ENCODE data around the gene ANKRD53.

Gene ANKRD53

GRCh38 chr2:70966681-70967080 is 11.7 kb upstream of the ANKRD53 start:
- Histone ChIP-seq H3K36me3 (replicated peaks; ENCODE audit: low read depth, low read length) (no peaks in the 10 kb centered on the region), H3K9ac (ENCODE audit: low read length) (no peak overlapping the region), H3K4me2 (ENCODE audit: low read length) (no peak overlapping the region), H3K9me3 (ENCODE audit: insufficient read depth, low read length) (no peaks in the 10 kb centered on the region), H3K4me1 (ENCODE audit: low read length) (no peaks in the 10 kb centered on the region), H3K4me3 (ENCODE audit: low read length) (no peak overlapping the region), H2AFZ (ENCODE audit: low read depth, low read length) (no peak overlapping the region), H3K27me3 (ENCODE audit: low read depth, low read length) (peaks cover 31% of the 10 kb centered on the region), H3K79me2 (ENCODE audit: low read length) (no peaks in the 10 kb centered on the region), H3K27ac (ENCODE audit: low read length) (no peak overlapping the region), H4K20me1 (ENCODE audit: insufficient read depth, low read length) (no peaks in the 10 kb centered on the region)
- TF ChIP-seq CTCF (IDR thresholded peaks at IDR 0.05; ENCODE audit: low read depth, low read length) = no peak
- TF ChIP-seq EZH2phosphoT487 (IDR thresholded peaks at IDR 0.05; ENCODE audit: low read depth) = no peak

GRCh38 chr2:70967189-70967588 is 11.2 kb upstream of the ANKRD53 start:
- Histone ChIP-seq H3K4me1 (ENCODE audit: low read length) (no peaks in the 10 kb centered on the region), H3K9me3 (ENCODE audit: insufficient read depth, low read length) (no peaks in the 10 kb centered on the region), H3K79me2 (ENCODE audit: low read length) (no peaks in the 10 kb centered on the region), H3K4me2 (ENCODE audit: low read length) (no peak overlapping the region), H3K4me3 (ENCODE audit: low read length) (no peak overlapping the region), H3K27ac (ENCODE audit: low read length) (no peak overlapping the region), H3K9ac (ENCODE audit: low read length) (no peak overlapping the region), H3K27me3 (ENCODE audit: low read depth, low read length) (peaks cover 34% of the 10 kb centered on the region), H4K20me1 (ENCODE audit: insufficient read depth, low read length) (no peaks in the 10 kb centered on the region), H3K36me3 (replicated peaks; ENCODE audit: low read depth, low read length) (no peaks in the 10 kb centered on the region), H2AFZ (ENCODE audit: low read depth, low read length) (no peak overlapping the region)
- TF ChIP-seq CTCF (IDR thresholded peaks at IDR 0.05; ENCODE audit: low read depth, low read length) (no peak), EZH2phosphoT487 (IDR thresholded peaks at IDR 0.05; ENCODE audit: low read depth) (no peak)

- peaks cover 13% of the 10 kb centered on the region for H3K4me1 ChIP-seq (ENCODE audit: low read length)
- H2AFZ ChIP-seq (ENCODE audit: low read depth, low read length) = no peak overlapping the region
- H3K27ac ChIP-seq (ENCODE audit: low read length) = no peak overlapping the region
- no peak for TF ChIP-seq CTCF (IDR thresholded peaks at IDR 0.05; ENCODE audit: low read depth, low read length)
- TF ChIP-seq EZH2phosphoT487 (IDR thresholded peaks at IDR 0.05; ENCODE audit: low read depth) = no peak
- H3K79me2 ChIP-seq (ENCODE audit: low read length) = no peaks in the 10 kb centered on the region
- no peak overlapping the region for H3K4me2 ChIP-seq (ENCODE audit: low read length)
- no peak overlapping the region for H3K9ac ChIP-seq (ENCODE audit: low read length)
- H3K4me3 ChIP-seq (ENCODE audit: low read length) = no peak overlapping the region
- H4K20me1 ChIP-seq (ENCODE audit: insufficient read depth, low read length) = no peaks in the 10 kb centered on the region
- H3K9me3 ChIP-seq (ENCODE audit: insufficient read depth, low read length) = no peaks in the 10 kb centered on the region
- H3K27me3 ChIP-seq (ENCODE audit: low read depth, low read length) = peaks cover 29% of the 10 kb centered on the region
- H3K36me3 ChIP-seq (replicated peaks; ENCODE audit: low read depth, low read length) = no peaks in the 10 kb centered on the region
Observed at GRCh38 chr2:70974592-70974991, 3.8 kb upstream of the ANKRD53 start.

GRCh38 chr2:70975237-70975636 is 3.2 kb upstream of the ANKRD53 start:
- H3K27me3 ChIP-seq (ENCODE audit: low read depth, low read length) = peaks cover 23% of the 10 kb centered on the region
- H2AFZ ChIP-seq (ENCODE audit: low read depth, low read length) = no peak overlapping the region
- no peak overlapping the region for H3K4me3 ChIP-seq (ENCODE audit: low read length)
- H3K27ac ChIP-seq (ENCODE audit: low read length) = no peak overlapping the region
- H3K4me2 ChIP-seq (ENCODE audit: low read length) = no peak overlapping the region
- H4K20me1 ChIP-seq (ENCODE audit: insufficient read depth, low read length) = no peaks in the 10 kb centered on the region
- no peak overlapping the region for H3K9ac ChIP-seq (ENCODE audit: low read length)
- TF ChIP-seq EZH2phosphoT487 (IDR thresholded peaks at IDR 0.05; ENCODE audit: low read depth) (no peak), CTCF (IDR thresholded peaks at IDR 0.05; ENCODE audit: low read depth, low read length) (no peak)
- H3K4me1 ChIP-seq (ENCODE audit: low read length) = peaks cover 13% of the 10 kb centered on the region
- H3K36me3 ChIP-seq (replicated peaks; ENCODE audit: low read depth, low read length) = no peaks in the 10 kb centered on the region
- H3K9me3 ChIP-seq (ENCODE audit: insufficient read depth, low read length) = no peaks in the 10 kb centered on the region
- no peaks in the 10 kb centered on the region for H3K79me2 ChIP-seq (ENCODE audit: low read length)
